Measurements from ENCODE around the gene WWTR1. TPM values are rescaled to one million over a fixed set of nuclear protein-coding genes. Genes with fewer than 3 reads are reported as not detected.

WWTR1 gene
- total RNA-seq, 1 donor from 2014 or later, result 98.0 TPM

- Mint-ChIP-seq H3K4me1 (peaks cover 50% of the 10 kb centered on the region), H3K27me3 (ENCODE audit: low read depth) (no peaks in the 10 kb centered on the region), H3K27ac (no peak overlapping the region), H3K9me3 (no peaks in the 10 kb centered on the region), H3K36me3 (peaks cover 8% of the 10 kb centered on the region), H3K4me3 (no peak overlapping the region)
- no peak for DNase-seq (ENCODE audit: low spot score in 2 of 2, unreplicated experiment in 2 of 2)
- TF ChIP-seq CTCF (IDR thresholded peaks at IDR 0.05; ENCODE audit: unreplicated experiment), result no peak
Measured at GRCh38 chr3:149608987-149609386, 48.8 kb downstream of the WWTR1 start.

GRCh38 chr3:149605902-149606301 lies 51.9 kb downstream of the WWTR1 start:
- H3K9me3 Mint-ChIP-seq, result no peaks in the 10 kb centered on the region
- H3K36me3 Mint-ChIP-seq, result peaks cover 8% of the 10 kb centered on the region
- no peaks in the 10 kb centered on the region for H3K27me3 Mint-ChIP-seq (ENCODE audit: low read depth)
- peaks cover 74% of the 10 kb centered on the region for H3K4me1 Mint-ChIP-seq
- no peak for TF ChIP-seq CTCF (IDR thresholded peaks at IDR 0.05; ENCODE audit: unreplicated experiment)
- peak overlapping the region; percentile 95 for H3K27ac Mint-ChIP-seq
- no peak for DNase-seq (ENCODE audit: low spot score in 2 of 2, unreplicated experiment in 2 of 2)
- H3K4me3 Mint-ChIP-seq, result no peak overlapping the region

- no peak for DNase-seq (ENCODE audit: low spot score in 2 of 2, unreplicated experiment in 2 of 2)
- H3K4me3 Mint-ChIP-seq, result no peak overlapping the region
- no peaks in the 10 kb centered on the region for H3K27me3 Mint-ChIP-seq (ENCODE audit: low read depth)
- H3K36me3 Mint-ChIP-seq, result peaks cover 10% of the 10 kb centered on the region
- H3K4me1 Mint-ChIP-seq, result peaks cover 67% of the 10 kb centered on the region
- no peak for TF ChIP-seq CTCF (IDR thresholded peaks at IDR 0.05; ENCODE audit: unreplicated experiment)
- no peaks in the 10 kb centered on the region for H3K9me3 Mint-ChIP-seq
- H3K27ac Mint-ChIP-seq, result peak overlapping the region; percentile 95
Measured at GRCh38 chr3:149604125-149604875, 53.5 kb downstream of the WWTR1 start.

- no peak for DNase-seq (ENCODE audit: low spot score in 2 of 2, unreplicated experiment in 2 of 2)
- no peak for TF ChIP-seq CTCF (IDR thresholded peaks at IDR 0.05; ENCODE audit: unreplicated experiment)
- no peak overlapping the region for H3K4me3 Mint-ChIP-seq
- H3K4me1 Mint-ChIP-seq, result peaks cover 67% of the 10 kb centered on the region
- H3K9me3 Mint-ChIP-seq, result no peaks in the 10 kb centered on the region
- peak overlapping the region; percentile 95 for H3K27ac Mint-ChIP-seq
- H3K27me3 Mint-ChIP-seq (ENCODE audit: low read depth), result no peaks in the 10 kb centered on the region
- peaks cover 10% of the 10 kb centered on the region for H3K36me3 Mint-ChIP-seq
Measured at GRCh38 chr3:149603126-149604074, 54.4 kb downstream of the WWTR1 start.

GRCh38 chr3:149600634-149601033 lies 57.2 kb downstream of the WWTR1 start:
- Mint-ChIP-seq H3K27me3 (ENCODE audit: low read depth) (no peaks in the 10 kb centered on the region), H3K27ac (peak overlapping the region; percentile 58), H3K4me3 (no peak overlapping the region), H3K4me1 (peaks cover 53% of the 10 kb centered on the region), H3K9me3 (no peaks in the 10 kb centered on the region), H3K36me3 (peaks cover 5% of the 10 kb centered on the region)
- TF ChIP-seq CTCF (IDR thresholded peaks at IDR 0.05; ENCODE audit: unreplicated experiment), result no peak
- no peak for DNase-seq (ENCODE audit: low spot score in 2 of 2, unreplicated experiment in 2 of 2)
